A673 (cell line): ENCODE results near the gene HPS6.

Source experiments
- CTCF ChIP-seq: fragments of 300-800, 200-600 bp; sonication (generic); conservative IDR thresholded peaks from 2 replicates; pipeline ENCODE4 v1.5.1; 2017; ENCODE audit warnings: low read depth, mild to moderate bottlenecking, antibody characterized with exemption, low read length, moderate library complexity, mixed read lengths
- EZH2 ChIP-seq: fragments of 200-600 bp; sonication (generic); IDR thresholded peaks from 2 replicates; pipeline ENCODE4 v1.6.1; 2017; ENCODE audit warnings: borderline replicate concordance, low read depth, mild to moderate bottlenecking, mixed read lengths, antibody characterized with exemption, low read length; ENCODE audit not compliant: poor library complexity, severe bottlenecking

- TF ChIP-seq CTCF (no peak), EZH2 (no peak)
Measured at GRCh38 chr10:102111276-102111675, 46.1 kb downstream of the HPS6 start.
